Measurements from ENCODE around the gene TFR2. TPM values are rescaled to one million over a fixed set of nuclear protein-coding genes. Genes with fewer than 3 reads are reported as not detected.
"Not testable (repeated sequence)": the region's sequence is repeated elsewhere in the genome, so short reads cannot be mapped to it uniquely, and the experiment has no call there.

Gene TFR2
- total and polyA plus RNA-seq, 2 experiments from 2014 or later = 3.7 to 4.2 TPM

DNA sequence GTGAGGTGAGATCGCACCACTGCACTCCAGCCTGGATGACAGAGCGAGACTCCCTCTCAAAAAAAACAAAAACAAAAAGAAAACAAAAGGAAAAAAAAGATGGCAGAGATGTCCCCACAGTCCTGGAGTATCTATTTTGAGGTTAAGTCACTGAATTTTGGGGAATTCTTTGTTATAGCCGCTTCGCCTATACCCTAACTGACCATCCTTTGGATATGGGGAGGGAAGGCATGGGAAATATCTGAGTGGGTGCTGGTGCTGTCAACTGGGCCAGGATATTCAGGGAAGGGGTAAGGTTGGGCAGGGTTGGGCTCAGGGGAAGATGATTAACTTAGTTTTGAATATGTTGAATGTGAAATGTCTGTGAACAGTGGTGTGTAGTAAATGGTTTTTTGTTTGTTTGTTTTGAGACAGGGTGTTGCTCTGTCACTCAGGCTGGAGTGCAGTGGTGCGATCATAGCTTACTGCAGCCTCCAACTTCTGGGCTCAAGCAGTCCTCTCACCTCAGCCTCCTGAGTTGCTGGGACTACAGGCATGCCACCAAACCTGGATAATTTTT is 23.9 kb upstream of the TFR2 start:
- H3F3A ChIP-seq (replicated peaks; ENCODE audit: low read depth) = no peaks in the 10 kb centered on the region
- H3K79me2 ChIP-seq (replicated peaks; ENCODE audit: insufficient read depth) = no peaks in the 10 kb centered on the region
- H2AFZ ChIP-seq = no peak overlapping the region
- H3K9me2 ChIP-seq (ENCODE audit: insufficient read depth) = no peaks in the 10 kb centered on the region
- no peaks in the 10 kb centered on the region for H3K36me3 Mint-ChIP-seq (ENCODE audit: low read depth)
- H3K4me1 ChIP-seq (ENCODE audit: insufficient read depth) = no peaks in the 10 kb centered on the region
- no peak overlapping the region for H3K4me3 ChIP-seq
- H3K27ac ChIP-seq (ENCODE audit: low read depth) = no peak overlapping the region
- ATAC-seq = no peak
- H3K27me3 ChIP-seq (ENCODE audit: insufficient read depth) = no peaks in the 10 kb centered on the region
- no peaks in the 10 kb centered on the region for H3K36me3 ChIP-seq (ENCODE audit: insufficient read depth)
- DNase-seq (ENCODE audit: low spot score) = no peak
- H3K27me3 Mint-ChIP-seq (ENCODE audit: insufficient read depth, low read depth, poor library complexity) = peaks cover 7% of the 10 kb centered on the region
- no peak overlapping the region for H3K4me3 Mint-ChIP-seq
- no peak overlapping the region for H3K27ac Mint-ChIP-seq
- H3K4me2 ChIP-seq = no peak overlapping the region
- peaks cover 3% of the 10 kb centered on the region; the same call in 2 of the 3 replicates for H3K4me1 Mint-ChIP-seq
- no peak for TF ChIP-seq EZH2phosphoT487 (IDR thresholded peaks at IDR 0.05; ENCODE audit: unreplicated experiment)
- TF ChIP-seq NANOG (IDR thresholded peaks at IDR 0.05; ENCODE audit: borderline replicate concordance) = no peak
- TF ChIP-seq, protein P1, sequence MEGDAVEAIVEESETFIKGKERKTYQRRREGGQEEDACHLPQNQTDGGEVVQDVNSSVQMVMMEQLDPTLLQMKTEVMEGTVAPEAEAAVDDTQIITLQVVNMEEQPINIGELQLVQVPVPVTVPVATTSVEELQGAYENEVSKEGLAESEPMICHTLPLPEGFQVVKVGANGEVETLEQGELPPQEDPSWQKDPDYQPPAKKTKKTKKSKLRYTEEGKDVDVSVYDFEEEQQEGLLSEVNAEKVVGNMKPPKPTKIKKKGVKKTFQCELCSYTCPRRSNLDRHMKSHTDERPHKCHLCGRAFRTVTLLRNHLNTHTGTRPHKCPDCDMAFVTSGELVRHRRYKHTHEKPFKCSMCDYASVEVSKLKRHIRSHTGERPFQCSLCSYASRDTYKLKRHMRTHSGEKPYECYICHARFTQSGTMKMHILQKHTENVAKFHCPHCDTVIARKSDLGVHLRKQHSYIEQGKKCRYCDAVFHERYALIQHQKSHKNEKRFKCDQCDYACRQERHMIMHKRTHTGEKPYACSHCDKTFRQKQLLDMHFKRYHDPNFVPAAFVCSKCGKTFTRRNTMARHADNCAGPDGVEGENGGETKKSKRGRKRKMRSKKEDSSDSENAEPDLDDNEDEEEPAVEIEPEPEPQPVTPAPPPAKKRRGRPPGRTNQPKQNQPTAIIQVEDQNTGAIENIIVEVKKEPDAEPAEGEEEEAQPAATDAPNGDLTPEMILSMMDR (conservative IDR thresholded peaks at IDR 0.05; ENCODE audit: low read depth in 2 of 2) = no peak
- TF ChIP-seq POLR2AphosphoS5 (IDR thresholded peaks at IDR 0.05; ENCODE audit: low read depth) = no peak
- TF ChIP-seq, protein P2, sequence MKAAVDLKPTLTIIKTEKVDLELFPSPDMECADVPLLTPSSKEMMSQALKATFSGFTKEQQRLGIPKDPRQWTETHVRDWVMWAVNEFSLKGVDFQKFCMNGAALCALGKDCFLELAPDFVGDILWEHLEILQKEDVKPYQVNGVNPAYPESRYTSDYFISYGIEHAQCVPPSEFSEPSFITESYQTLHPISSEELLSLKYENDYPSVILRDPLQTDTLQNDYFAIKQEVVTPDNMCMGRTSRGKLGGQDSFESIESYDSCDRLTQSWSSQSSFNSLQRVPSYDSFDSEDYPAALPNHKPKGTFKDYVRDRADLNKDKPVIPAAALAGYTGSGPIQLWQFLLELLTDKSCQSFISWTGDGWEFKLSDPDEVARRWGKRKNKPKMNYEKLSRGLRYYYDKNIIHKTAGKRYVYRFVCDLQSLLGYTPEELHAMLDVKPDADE (IDR thresholded peaks at IDR 0.05) = no peak
- no peak for TF ChIP-seq CREB1 (CRISPR knock-in tag; IDR thresholded peaks at IDR 0.05; ENCODE audit: low read depth)
- no peak for TF ChIP-seq STAT1 (IDR thresholded peaks at IDR 0.05; ENCODE audit: unreplicated experiment)
- TF ChIP-seq EZH2 (IDR thresholded peaks at IDR 0.05; ENCODE audit: low read depth, unreplicated experiment) = no peak
- no peaks in the 10 kb centered on the region for H4K20me1 ChIP-seq (replicated peaks; ENCODE audit: insufficient read depth)
- H3K9me3 Mint-ChIP-seq = no peaks in the 10 kb centered on the region; the same call in 2 of the 3 replicates

DNA sequence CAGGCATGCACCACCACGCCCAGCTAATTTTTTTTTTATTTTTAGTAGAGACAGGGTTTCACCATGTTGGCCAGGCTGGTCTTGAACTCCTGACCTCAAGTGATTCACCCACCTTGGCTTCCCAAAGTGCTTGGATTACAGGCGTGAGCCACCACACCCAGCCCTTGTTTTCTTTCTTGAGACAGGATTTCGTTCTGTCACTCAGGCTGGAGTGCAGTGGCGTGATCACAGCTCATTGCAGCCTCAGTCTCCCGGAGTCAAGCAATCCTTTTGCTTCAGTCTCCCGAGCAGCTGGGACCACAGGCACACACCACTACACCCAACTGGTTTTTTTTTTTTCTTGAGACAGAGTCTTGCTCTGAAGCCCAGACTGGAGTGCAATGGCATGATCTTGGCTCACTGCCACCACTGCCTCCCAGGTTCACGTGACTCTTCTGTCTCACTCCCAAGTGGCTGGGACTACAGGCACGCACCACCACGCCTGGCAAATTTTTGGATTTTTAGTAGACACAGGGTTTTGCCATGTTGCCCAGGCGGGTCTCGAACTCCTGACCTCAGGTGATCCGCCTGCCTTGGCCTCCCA is 20.9 kb upstream of the TFR2 start:
- H3K27ac Mint-ChIP-seq; H3K9me3 Mint-ChIP-seq; H3K36me3 ChIP-seq (ENCODE audit: insufficient read depth); H3K9me2 ChIP-seq (ENCODE audit: insufficient read depth); H3K4me1 Mint-ChIP-seq; H3K36me3 Mint-ChIP-seq (ENCODE audit: low read depth); H3K79me2 ChIP-seq (replicated peaks; ENCODE audit: insufficient read depth); H3K4me1 ChIP-seq (ENCODE audit: insufficient read depth); H3K27me3 Mint-ChIP-seq (ENCODE audit: insufficient read depth, low read depth, poor library complexity); H2AFZ ChIP-seq; H3K27ac ChIP-seq (ENCODE audit: low read depth); H3K4me3 ChIP-seq; H3F3A ChIP-seq (replicated peaks; ENCODE audit: low read depth); ATAC-seq; H4K20me1 ChIP-seq (replicated peaks; ENCODE audit: insufficient read depth); DNase-seq (ENCODE audit: low spot score); H3K4me3 Mint-ChIP-seq; H3K4me2 ChIP-seq: not testable (repeated sequence)
- H3K27me3 ChIP-seq (ENCODE audit: insufficient read depth) = peaks cover 14% of the 10 kb centered on the region; the same call in 1 of the 2 replicates

Measured in GM23338 (cell line).